HG03159 (cell line): Measurements from ENCODE around the gene PTPRN2.

ENCODE experiments used
- ATAC-seq: cut with Tn5 transposase; IDR thresholded peaks from one replicate; pipeline ENCODE4 v1.9.1; 2021; ENCODE audit warnings: mild to moderate bottlenecking, moderate library complexity; ENCODE audit not compliant: unreplicated experiment

Gene PTPRN2

GRCh38 chr7:158094046-158094445 lies 493.6 kb downstream of the PTPRN2 start:
- no peak for ATAC-seq

- ATAC-seq, result no peak
Observed at GRCh38 chr7:158093156-158093796, 494.3 kb downstream of the PTPRN2 start.

GRCh38 chr7:158087196-158087595 lies 500.4 kb downstream of the PTPRN2 start:
- ATAC-seq, result no peak

- no peak for ATAC-seq
Observed at GRCh38 chr7:158085741-158086695, 501.6 kb downstream of the PTPRN2 start.

GRCh38 chr7:158084555-158084954 lies 503.1 kb downstream of the PTPRN2 start:
- ATAC-seq, result no peak

GRCh38 chr7:158083526-158084310 lies 503.9 kb downstream of the PTPRN2 start:
- no peak for ATAC-seq

- no peak for ATAC-seq
Observed at GRCh38 chr7:158082761-158083160, 504.9 kb downstream of the PTPRN2 start.

GRCh38 chr7:158080899-158081445 lies 506.7 kb downstream of the PTPRN2 start:
- no peak for ATAC-seq

- no peak for ATAC-seq
Observed at GRCh38 chr7:158077934-158078910, 509.4 kb downstream of the PTPRN2 start.

- ATAC-seq, result no peak
Observed at GRCh38 chr7:158077151-158077840, 510.3 kb downstream of the PTPRN2 start.

- ATAC-seq, result no peak
Observed at GRCh38 chr7:158076656-158077055, 511.0 kb downstream of the PTPRN2 start.

- ATAC-seq, result no peak
Observed at GRCh38 chr7:158076215-158076614, 511.4 kb downstream of the PTPRN2 start.

GRCh38 chr7:158075633-158076001 lies 512.0 kb downstream of the PTPRN2 start:
- ATAC-seq, result no peak

- ATAC-seq, result no peak
Observed at GRCh38 chr7:158074896-158075632, 512.6 kb downstream of the PTPRN2 start.

GRCh38 chr7:158073845-158074840 lies 513.5 kb downstream of the PTPRN2 start:
- no peak for ATAC-seq

GRCh38 chr7:158072991-158073730 lies 514.5 kb downstream of the PTPRN2 start:
- ATAC-seq, result no peak
